GM18870 (cell line): Measurements from ENCODE around the gene ST6GALNAC2.
"Not testable (repeated sequence)": the region's sequence is repeated elsewhere in the genome, so short reads cannot be mapped to it uniquely, and the experiment has no call there.

ENCODE experiments used
- ATAC-seq: cut with Tn5 transposase; IDR thresholded peaks from one replicate; pipeline ENCODE4 v1.9.1; 2021; ENCODE audit warnings: moderate library complexity; ENCODE audit not compliant: unreplicated experiment

The ST6GALNAC2 gene

DNA sequence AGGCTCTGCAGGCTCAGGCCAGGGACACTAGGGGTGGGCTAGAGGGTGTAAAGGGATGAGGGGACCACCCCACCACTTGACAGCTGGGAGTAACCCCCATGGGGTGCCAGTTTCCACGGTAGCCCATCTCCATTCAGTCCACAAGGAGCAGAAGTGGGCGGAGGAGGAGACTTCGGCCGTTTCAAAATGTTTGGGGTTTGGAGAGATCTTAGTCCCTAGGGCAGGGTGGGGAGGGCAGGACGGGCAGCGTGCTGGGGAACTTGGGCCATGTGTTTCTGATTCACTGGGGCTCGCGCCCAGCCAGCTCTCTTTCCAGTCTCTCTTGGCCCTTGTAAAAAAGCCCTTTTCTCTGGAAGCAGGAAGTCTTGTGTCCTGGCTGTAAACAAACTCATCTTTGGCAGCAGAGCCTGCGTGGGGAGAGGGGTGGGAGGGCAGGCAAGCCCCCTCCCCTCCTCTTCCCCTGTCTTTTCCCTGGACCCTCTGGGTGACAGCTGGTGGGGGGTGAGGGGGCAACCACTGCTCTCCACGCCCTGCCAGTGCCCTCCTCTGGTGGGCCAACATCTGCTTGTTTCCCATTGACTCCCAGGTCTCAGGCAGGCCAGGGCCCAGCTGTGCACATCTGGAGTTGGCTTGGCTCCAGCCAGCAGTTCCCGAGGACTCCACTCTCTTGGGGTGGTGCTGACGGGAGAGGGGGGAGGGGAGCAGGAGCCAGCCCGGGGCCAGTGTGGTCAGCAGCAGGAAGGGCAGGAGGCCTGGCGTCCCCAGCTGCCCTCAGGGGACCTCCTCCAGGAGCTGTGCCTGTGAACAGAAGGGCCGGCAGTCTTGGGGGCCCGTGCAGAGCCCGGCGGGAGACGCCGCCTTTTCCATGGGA is 56.2 kb downstream of the ST6GALNAC2 start:
- no peak for ATAC-seq

DNA sequence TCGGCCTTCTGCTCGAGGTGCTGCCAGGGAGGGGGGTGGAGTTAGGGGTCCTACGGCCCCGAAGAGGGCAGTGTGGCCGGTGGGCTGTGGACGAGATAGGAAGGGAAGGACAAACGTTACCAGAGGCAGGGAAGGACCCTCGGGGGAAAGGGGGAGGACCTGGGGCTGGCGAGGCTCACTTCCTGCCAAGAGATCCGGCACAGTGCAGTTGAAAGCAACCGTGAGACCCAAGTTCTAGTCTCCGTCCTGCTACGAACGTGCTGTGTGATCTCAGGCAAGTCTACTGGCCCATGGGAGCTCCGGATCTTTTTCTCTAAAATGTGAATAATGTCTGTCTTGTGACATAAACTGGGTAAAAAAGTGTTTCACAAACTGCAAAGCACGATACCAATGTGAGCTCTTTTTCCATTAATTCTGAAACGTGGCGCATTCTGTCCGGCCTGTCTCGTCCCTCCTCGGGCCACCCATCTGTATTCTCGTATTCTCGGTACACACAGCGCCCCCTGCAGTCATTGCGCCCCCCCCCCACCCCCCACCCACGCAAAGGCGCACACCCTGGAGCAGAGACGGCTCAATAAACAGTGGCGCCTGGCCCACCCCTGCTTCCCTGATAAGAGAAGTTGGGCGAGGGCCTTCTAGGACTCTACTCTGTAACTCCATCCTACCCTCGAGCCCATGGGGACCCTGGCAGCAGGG is 57.0 kb downstream of the ST6GALNAC2 start:
- ATAC-seq, result no peak

DNA sequence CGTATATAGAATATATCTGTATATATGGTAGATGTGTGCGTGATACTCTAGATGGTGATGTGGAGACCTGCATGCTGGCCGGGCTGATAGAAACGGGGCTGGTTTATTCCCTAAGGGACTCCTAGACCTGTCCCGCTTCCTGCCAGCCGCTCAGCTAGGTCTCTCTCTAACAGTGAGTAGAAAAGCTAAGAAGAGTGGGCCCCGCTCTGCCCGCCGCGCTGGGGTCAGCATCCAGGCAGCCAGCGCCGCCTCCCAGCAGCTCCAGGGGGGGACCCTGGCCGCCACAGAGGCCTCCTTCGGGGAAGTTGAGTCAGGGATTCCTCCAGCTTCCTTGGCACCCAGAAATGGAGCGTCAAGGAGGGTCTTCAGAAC is 57.5 kb downstream of the ST6GALNAC2 start:
- ATAC-seq, result no peak

DNA sequence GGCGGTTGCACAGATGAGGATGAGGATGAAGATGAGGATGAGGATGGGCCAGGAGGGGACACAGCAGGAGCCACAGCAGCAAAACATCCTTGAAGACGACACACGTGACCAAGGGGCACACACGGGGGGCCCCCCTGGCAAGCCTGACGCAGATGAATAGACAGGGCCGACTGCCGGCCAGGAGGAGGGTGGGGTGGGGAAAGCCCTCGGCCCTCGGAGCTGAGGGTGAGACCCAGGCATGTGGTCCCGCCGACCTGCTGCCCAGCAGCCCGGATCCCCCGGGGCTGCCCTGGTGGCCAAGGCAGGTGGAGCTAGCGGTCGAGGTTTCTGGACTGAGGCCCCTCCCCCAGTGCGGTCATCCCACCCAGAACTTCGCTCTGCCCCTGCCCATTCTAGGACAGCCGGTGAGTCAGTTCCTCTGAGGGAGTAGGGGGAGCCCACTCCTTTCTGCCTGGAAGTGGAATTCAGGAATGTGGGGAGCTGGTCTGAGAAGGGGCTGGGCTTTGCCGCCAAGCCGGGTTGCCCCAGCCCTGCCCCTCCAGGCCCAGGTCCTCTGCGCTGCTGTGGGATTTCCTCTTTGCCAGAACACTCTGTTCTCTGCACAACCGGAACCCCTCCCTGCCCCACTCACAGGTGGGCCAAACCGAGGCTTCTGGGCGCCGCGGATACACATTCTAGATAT is 58.1 kb downstream of the ST6GALNAC2 start:
- ATAC-seq, result no peak

DNA sequence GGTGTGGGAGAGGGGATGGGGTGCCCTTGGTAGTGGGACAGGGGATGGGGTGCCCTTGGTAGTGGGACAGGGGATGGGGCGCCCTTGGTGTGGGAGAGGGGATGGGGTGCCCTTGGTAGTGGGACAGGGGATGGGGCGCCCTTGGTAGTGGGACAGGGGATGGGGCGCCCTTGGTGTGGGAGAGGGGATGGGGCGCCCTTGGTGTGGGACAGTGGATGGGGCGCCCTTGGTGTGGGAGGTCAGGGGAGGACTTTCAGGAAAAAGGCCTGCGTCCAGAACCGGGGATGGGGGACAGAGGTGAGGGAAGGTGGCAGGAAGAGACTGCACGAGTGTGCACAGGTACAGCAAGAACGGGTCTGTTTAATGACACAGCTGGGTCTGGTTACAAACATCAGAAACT is 58.6 kb downstream of the ST6GALNAC2 start:
- ATAC-seq, result not testable (repeated sequence)

DNA sequence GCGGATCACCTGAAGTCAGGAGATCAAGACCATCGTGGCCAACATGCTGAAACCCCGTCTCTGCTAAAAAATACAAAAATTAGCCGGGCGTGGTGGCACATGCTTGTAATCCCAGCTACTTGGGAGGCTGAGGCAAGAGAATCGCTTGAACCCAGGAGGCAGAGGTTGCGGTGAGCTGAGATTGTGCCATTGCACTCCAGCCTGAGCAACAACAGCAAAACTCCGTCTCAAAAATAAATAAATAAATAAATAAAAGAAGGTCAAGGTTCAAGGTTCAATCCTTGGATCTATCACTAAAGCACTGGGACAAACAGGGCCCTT is 60.2 kb downstream of the ST6GALNAC2 start:
- not testable (repeated sequence) for ATAC-seq

DNA sequence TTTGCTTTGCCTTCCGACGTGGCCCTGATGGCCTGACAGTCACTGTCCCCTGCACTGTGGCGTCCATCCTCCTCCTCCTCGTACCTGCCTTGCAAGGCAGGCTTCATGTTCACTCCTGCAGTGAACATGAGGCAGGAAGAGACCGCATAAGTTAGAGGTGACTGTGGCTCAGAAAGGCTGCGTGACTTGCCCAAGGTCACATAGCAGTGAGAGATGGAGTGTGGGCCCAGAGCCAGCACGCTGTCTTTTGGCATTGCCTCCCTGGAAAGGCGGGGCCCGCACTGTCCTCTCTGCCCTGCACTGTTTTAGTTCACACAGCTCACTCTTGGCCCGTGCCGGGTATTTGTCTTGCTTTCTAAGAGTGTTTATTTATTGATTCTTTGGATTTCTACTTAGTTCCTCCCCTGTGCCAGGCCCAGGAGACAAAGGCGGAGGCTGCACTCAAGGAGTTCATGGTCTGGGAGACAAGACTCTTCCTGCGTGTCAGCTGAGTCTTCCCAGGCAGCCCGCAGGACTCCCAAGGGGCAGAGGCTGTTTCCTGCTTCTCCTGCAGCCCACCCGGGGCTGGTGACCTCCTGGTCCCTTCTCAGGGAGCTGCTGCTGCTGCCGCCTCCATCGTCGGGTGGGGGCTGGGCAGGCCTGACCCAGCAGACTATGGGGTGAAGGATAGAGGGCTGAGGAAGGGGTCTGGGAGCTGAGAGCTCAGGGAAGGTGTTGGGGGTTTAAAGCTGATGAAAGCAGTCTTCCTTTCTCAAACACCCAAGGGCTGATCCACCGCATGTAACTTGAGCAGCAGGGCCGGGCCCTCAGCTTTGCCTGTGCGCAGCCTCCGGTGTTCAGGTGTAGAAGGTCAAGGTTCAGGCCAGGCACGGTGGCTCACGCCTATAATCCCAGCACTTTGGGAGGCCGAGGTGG is 60.8 kb downstream of the ST6GALNAC2 start:
- ATAC-seq, result no peak

DNA sequence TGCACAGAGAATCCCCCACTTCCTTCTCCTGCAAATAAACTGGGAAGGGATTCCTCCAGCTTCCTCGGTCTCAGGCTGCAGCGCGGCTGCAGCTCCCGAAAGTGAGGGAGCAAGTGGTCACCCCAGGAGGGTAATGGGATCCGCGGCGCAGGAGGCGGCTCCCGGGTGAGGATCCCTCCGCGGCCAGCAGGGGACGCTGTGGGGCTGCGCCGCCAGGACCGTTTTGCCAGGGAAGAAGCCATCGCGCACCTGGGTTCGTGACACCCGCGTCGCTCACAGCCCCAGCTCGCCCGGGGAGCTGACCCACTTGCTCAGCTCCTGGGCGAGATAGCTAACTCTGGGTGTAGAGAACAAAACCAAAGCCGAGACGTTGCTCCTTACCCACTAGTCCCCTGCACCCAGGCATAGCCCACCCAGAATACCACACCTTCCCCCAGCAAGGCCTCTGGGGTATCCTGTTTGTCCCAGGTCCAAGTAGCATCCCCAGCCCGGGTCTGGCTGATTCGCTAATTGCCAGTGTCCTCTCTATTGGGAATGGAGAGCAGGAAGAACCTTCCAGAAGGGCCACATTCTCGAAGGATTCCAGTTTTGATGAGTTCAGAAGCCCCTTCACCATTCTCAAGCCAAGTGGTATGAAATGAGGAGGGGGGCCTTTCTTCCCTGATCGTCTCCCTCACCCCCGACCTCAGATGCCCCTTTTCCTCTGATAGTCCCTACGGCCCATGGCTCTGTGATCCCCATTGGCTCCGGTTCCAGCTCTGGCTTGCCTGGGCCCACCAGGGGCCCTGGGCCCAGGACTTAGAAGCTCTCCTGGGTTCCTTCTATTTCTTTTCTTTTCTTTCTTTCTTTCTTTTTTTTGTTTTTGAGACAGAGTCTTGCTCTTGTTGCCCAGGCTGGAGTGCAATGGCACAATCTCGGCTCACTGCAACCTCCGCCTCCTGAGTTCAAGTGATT is 62.3 kb downstream of the ST6GALNAC2 start:
- no peak for ATAC-seq

DNA sequence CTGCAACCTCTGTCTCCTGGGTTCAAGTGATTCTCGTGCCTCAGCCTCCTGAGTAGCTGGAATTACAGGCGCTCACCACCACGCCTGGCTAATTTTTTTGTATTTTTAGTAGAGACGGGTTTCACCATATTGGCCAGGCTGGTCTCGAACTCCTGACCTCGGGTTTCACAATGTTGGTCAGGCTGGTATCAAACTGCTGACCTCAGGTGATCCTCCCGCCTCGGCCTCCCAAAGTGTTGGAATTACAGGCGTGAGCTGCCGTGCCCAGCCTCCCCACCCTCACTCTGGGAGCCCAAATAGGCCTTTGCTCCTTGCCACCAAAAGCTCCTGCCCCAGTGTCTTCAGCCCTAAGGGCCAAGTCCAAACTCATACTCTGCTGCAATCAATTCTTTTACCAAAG is 64.0 kb downstream of the ST6GALNAC2 start:
- not testable (repeated sequence) for ATAC-seq

DNA sequence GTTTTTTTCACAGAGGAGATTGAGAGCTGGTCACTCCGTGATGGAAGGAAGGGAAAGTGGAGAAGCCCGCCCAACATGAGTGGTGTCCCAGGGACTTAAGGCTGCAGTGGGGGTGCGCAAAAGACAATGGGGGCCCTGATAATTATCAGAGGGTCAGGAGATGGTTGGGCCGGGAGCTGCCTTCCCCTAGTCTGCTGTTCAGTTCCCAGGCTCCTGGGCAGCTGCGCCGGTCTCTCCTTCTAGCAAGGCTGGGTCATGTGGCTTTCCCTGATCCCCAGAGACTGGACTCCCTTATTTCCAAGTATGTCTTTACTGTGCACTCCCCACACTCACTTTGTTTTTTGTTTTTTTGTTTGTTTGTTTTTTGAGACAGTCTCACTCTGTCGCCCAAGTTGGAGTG is 64.4 kb downstream of the ST6GALNAC2 start:
- no peak for ATAC-seq

DNA sequence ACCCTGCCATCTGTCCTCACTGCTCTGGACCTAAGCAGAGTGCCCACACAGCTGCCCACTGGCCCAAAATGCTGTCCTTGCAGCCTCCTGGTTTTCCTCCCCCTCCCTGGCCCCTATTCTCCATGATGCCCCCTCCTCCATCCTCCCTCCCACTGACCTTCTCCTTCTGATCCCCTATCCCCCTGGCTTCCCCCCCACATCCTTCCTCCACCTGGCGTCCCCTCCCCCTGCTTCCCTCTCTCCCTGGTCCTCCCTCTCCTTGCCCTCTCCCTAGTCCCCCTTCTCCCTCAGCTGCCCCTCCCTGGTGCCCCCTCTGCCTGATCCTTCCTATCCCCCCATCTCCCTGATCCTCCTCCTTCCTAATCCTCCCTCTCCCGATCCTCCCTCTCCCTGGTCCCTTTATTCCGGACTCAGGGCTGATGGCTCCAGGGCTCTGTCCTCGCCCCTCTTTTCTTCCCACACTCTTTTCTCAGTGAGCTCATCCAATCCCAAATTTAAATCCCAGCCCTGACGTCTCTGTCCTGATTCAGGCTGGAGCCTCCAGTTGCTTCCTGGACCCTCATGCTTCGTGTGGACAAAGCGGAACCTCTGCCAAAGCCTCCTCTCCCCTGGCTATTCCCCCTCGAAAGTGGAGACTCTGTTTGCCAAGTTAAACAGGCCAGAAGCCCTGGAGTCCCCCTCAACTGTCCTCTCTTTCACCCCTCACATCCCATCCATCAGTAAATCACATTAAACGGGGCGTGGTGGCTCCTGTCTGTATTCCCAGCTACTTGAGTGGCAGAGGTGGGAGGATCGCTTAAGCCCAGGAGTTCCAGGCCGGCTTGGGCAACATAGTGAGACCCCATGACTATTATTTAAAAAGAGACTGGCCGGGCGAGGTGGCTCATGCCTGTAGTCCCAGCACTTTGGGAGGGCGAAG is 66.4 kb downstream of the ST6GALNAC2 start:
- no peak for ATAC-seq

DNA sequence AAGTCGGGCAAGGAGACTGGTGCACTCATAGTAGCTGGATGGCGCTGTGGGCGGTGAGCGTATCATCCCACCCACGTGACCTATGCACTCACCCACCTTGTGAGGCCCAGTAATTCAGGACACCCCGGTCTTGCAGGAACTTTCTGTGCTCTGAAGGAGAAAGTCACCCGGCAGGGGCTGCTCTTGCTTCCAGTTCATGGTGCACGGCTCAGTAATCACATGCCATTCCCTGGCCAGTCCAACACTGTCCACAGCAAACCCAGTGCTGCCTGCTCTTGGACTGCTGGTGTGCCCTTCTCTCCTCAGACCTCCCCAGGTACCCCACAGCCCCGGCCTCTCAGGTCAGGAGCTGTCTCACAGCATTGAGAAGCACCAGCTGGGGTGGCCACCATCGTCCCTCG is 68.0 kb downstream of the ST6GALNAC2 start:
- no peak for ATAC-seq
